ENCODE measurements around the gene PPP3CA.

DNA sequence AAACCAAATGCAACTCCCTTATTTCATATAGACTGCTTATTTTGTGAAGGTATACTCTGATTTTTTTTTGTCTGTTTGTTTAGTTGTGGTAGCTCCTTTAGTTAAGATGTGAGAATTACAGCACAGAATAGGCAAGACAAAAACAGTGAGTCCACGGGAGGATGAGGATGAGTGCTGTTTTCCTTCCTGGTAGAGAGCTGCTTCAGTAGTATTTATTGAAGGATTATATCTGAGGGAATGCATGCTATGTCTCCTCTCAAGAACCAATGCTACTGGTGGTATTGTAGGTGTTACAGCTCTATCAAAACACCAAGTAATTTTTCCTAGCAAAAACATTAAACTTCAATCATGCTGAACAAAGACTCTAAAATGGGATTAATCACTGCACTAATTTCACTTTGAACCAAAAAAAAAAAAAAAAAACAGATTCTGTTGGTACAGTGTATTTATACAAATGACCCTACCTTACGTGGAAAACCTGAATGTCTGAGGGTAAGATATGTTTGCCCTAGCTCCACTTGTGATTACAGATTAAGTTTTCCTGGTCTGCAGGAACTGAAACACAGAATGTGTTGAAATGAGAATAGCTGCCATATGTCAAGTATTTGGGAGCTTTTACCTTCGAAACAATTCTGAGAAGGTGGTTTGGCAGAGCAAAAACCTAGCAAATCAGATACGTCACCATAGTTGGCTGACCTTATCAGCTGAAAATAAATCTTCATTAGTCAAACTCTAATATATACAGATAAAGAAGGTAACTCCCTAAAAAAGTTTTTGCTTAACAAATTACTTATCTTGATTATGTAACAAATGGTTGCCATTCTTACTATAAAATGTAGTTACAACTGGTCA lies 40.3 kb downstream of the PPP3CA start:
- TF ChIP-seq CTCF (IDR thresholded peaks at IDR 0.05) (no peak), POLR2A (IDR thresholded peaks at IDR 0.05) (no peak)
